GM04504 (cell line): ENCODE measurements around the gene CORO7.
"Not testable (repeated sequence)": the region's sequence is repeated elsewhere in the genome, so short reads cannot be mapped to it uniquely, and the experiment has no call there.

Experiments
- DNase-seq: peaks from one replicate; pipeline ENCODE4 v3.0.0-alpha.2; 2012; ENCODE audit warnings: low read depth

Gene CORO7

DNA sequence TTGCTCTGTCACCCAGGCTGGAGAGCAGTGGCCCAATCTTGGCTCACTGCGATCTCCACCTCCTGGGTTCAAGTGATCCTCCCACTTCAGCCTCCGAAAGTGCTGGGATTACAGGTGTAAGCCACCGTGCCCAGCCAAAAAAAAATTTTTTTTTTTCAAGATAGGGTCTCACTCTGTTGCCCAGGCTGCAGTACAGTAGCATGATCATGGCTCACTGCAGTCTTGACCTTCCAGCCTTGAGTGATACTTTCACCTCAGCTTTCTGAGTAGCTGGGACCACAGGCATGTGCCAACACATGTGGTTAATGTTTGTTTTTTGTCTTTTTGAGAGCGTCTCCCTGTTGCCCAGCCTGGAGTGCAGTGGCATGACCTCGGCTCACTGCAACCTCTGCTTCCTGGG is 63.6 kb downstream of the CORO7 start:
- no peak for DNase-seq

DNA sequence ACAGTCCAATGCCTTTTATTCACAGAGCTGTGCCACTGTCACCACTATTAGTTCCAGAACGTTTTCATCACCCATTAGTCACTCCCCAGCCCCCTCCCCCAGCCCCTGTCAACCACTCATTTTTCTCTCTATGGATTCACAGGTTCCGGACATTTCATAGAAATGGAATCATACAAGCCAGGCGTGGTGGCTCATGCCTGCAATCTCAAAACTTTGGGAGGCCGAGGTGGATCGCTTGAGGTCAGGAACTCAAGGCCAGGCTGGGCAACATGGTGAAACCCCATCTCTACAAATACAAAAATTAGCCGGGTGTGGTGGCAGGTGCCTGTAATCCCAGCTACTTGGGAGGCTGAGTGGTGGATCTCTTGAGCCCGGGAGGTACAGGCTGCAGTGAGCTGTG is 64.5 kb downstream of the CORO7 start:
- DNase-seq = no peak

DNA sequence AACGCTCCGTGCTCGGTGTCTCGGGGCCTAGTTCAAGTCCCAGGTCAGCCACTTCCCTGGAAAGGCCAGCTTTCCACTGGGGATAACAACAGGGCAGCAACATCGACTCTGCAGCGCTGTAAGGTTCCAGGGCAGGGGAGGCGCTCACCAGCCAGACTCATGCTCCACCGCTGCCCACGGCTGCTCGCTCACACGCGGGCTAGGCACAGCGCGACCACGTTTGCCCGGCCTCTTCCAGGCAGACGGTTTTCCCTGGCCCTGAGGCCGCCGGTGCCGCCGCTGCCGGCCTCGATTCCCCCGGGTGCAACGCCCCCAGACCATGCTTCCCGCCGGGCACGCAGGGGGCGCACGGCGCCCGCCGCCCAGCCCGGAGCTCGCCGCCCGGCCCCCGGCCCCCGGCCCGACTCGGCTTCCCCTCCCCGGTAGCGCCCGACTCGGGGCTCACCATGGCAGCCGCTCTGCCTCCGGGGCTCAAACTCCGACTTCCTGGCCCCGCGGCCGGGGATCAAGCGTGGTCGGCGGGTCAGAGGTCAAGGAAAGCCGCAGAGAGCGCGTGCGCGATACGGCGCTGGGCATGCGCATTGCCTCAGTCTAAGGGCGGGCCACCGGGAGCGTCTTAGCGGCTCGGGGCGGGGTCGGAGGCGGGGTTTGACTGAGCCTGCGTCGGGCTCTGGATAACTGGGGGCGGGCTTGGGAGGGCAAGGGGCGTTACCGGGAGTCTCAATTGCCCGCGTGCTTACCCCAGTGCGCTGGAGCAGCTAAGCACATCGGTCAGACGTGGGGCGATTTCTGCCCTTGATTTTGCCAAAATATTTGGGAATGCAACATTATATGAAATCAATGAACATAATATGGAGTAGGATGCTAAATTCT is 65.4 kb downstream of the CORO7 start, which contains the start of gene PAM16:
TSS of gene PAM16 (minus strand) at position 535 of the 873 bp plus-strand sequence. CDS start at position 448, 87 bp downstream.
- peak; percentile 78 for DNase-seq

DNA sequence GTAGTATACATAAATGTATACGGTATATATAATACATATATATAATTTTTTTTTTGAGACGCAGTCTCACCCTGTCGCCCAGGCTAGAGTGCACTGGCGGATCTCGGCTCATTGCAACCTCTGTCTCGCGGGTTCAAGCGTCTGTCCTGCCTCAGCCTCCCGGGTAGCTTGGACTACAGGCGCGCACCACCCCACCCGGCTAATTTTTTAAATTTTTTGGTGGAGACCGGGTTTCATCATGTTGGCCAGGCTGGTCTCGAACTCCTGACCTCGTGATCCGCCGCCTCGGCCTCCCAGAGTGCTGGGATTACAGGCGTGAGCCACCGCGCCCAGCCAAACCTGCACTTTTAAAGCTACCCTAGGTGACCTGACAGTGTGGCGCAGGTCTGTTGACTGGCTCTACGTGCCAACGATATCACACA is 66.0 kb downstream of the CORO7 start:
- no peak for DNase-seq

DNA sequence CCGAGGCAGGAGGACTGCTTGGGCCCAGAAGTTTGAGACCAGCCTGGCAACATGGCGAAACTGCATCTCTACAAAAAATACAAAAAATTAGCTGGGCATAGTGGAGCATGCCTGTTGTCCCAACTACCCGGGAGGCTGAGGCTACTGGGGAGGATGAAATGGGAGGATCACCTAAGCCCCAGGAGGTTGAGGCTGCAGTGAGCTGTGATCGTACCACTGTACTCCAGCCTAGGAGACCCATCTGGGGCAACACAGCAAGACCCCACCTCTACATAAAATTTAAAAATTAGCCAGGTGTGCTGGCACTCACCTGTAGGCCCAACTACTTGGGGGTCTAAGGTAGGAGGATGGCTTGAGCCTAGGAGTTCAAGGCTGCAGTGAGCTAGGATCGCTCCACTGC is 67.1 kb downstream of the CORO7 start:
- no peak for DNase-seq

DNA sequence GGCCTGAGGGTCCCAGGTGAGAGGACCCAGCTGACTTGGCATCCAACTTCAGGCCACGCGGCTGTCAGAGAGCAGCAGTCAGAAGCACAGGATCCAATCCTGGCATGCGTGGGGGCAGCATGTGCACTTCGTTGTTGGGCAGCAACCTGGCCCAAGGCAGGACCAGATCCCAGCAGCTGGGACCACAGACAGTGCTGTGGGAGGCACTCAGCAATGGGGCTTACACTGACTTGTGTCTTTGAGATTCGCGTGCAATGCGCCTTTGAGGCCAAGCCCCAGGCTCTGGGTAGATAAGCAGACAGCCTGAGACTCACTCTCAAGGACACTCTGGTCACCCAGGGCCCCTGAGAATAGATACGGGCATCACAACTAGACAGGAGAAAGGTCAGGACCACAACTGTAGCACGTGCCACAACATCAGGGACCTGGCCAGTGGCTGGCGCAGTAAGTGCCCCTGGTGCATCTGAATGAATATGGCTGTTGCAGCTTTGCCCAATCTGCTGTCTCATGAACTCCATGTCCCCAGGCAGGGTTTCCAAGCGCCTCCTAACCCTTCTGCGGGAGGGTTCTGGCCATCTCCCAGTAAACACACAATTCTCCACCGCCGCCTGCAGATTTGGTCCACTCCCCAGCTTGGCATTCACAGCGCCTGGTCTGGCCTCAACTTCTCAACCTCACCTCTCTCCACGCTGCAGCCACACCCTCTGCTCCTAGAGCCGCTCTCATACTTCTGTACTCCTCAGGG is 68.5 kb downstream of the CORO7 start:
- no peak for DNase-seq

DNA sequence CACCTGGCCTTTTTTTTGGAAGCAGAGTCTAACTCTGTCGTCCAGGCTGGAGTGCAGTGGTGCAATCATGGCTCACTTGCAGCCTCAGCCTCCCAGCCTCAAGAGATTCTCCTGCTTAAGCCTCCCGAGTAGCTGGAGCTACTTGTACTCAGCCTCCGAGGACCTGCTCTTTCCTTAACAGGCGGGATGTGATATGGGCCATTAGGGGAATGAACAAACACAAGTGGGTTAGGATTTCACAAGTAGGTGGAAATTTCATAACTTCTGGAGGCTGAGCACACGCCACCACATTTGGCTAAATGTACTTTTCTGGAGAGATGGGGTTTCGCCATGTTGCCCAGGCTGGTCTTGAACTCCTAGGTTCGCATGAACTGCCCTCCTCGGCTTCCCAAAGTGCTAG is 69.4 kb downstream of the CORO7 start:
- DNase-seq = no peak

DNA sequence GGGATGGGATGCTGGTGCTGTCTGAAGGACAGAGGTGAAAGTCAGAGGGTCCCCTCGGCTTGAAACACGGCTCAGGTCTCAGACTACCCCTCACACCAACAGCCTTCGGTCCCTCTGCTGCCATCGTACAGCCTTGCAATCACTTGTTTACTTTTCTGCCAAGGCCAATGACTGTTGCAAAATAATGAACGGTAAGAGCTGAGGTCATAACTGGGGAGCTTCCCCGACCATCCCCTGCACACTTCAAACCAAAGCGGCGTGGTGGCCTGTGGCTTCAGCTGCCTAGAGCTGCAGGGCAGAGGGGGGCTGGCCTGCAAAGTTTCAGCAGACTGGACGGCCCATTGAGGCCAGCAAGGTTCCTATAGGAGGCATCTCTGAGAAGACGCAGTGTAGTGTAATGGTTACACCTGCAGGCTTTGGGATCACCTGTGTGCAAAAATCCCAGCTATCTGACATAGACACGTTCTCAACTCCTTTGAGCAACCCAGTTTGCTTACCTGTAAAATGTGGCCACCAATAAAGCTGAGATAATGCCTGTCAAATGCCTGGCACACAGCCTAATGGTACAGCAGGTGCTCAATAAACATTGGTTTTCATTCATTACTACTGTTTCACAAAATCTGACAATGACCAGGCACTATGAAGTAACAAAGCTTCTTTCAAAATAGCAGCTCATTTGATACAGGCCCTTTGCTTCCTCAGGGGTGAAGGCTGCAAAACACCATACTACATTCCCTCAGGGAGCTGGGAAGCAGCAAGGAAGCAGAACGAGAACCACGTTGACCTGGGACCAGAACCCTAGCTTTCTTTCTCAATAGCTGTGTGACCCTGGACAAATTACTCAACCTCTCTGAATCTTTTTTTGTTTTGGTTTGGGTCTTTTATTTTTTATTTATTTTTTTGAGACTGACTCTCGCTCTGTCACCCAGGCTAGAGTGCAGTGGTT is 70.3 kb downstream of the CORO7 start:
- no peak for DNase-seq

DNA sequence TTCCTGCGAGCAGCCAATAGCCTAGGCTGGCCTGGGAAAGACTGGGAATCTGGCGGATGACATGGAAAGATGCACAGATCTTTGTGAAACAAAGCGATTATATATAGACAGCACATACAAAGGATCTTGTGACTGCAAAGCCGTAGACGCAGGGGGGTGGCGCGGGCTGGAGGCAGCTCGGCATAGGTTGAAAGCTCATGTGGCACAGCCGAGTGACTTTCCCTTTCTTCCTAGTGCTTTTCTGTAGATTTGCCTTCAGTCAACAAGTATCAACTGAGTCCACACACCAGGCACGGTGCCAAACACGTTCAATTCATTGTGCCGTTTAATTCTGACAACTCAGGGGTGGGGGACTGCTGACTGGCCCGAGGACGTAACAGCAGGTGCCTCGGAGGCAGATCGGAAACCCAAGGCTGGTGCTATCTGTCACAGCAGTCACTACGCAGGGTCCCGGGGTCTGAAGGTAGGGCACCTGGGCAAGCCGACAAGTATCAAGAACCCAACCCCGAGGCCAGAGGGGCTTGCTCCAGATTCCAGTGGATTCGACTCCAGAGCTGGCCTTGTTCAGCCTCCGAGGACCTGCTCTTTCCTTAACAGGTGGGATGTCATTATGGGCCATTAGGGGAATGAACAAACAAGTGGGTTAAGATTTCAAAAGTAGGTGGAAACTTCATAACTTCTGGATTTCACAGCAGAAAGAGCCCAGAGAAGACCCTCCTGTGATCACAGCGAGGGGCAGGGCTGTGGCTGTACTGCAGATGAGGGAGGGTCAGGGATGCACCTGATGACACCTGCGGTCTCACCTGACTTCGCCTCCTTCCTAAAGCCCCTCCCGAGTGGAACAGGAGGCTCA is 71.2 kb downstream of the CORO7 start:
- no peak for DNase-seq

DNA sequence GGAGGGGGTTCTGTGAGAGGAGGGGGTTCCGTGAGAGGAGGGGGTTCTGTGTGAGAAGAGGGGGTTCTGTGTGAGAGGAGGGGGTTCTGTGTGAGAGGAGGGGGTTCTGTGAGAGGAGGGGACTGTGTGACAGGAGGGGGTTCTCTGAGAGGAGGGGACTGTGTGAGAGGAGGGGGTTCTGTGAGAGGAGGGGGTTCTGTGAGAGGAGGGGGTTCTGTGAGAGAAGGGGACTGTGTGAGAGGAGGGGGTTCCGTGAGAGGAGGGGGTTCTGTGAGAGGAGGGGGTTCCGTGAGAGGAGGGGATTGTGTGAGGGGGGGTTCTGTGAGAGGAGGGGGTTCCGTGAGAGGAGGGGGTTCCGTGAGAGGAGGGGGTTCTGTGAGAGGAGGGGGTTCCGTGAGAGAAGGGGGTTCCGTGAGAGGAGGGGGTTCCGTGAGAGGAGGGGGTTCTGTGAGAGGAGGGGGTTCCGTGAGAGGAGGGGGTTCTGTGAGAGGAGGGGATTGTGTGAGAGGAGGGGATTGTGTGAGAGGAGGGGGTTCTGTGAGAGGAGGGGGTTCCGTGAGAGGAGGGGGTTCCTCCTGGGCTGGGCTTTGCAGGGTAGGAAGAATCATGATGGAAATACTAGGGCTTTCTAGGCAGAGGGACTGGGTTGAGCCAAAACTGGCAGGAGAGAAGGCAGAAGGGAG is 72.0 kb downstream of the CORO7 start:
- not testable (repeated sequence) for DNase-seq

DNA sequence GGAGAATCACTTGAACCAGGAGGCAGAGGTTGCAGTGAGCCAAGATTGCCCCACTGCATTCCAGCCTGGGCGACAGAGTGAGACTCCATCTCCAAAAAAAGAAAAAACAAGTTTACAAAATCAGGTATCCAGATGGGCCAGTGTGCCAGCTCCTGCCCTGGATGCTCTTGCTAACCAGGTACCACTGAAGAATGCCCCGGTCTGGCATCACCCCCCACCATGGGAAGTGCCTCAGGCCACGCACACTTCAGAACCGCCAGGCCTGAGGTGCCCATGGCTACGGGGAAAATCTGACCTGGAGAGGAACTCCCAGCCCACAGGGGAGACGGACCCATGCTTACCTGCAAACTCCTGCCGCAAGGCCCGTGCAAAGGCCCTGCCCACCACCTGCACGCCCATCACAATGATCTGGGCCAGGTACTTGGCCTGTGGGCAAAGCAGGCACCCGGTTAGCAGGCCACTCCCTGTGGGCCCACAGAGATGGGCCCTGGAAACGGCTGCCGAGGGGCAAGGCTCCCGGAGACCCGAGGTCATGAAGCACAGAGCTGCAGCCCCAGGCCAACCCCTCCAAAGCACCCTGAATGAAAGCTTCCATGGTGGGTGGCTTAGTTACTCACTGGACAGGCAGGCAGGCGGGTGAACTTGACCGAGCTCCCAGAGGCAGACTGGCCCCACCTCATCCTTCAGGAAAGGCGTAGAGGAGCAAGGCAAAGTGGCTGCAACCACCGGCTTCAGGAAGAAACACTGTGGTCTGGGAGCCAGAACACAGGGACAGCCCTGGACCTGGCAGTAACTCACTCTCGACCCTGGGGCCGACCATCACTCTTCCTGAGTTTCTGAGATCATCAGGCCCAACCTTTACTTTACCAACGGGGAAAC is 73.3 kb downstream of the CORO7 start:
- DNase-seq = no peak

DNA sequence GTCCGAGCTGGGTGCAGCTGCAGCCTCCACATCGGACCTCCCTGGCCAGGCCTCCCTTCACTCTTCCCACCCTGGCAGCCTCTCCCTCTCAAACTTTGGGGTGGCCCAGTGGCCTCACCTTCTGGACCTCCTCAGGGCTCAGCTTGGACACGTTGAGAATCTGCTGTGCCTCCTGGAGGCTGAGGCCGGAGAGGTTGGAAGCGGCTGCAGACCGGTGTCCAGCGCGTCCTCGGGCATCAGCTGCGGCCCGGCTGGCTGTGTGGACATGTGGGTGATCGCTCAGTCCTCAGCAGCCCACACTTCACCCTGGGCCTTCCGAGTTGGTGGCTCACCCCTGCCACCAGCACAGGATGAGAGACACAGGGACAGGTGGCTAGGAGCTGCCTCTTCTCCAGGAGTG is 75.1 kb downstream of the CORO7 start:
- DNase-seq = no peak

DNA sequence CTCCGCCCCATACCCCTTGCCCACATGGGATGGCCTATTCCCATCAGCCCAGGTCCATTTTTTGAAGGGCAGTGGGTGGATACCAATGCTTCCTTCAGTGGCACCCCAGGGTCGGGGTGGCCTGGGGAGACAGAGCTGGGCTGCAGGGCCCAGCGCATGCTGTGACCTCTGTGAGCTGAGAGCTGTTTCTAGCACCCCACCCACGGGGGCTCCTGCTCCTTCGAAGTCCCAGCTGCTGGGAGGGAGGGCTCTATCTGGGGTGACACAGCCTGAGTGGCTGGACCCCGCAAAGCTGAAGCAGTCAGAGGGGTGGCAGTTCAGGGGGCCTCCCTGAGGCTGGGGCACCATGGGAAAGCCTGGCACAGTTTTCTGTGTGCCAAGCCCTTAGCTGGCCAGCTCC is 76.0 kb downstream of the CORO7 start:
- DNase-seq = no peak

DNA sequence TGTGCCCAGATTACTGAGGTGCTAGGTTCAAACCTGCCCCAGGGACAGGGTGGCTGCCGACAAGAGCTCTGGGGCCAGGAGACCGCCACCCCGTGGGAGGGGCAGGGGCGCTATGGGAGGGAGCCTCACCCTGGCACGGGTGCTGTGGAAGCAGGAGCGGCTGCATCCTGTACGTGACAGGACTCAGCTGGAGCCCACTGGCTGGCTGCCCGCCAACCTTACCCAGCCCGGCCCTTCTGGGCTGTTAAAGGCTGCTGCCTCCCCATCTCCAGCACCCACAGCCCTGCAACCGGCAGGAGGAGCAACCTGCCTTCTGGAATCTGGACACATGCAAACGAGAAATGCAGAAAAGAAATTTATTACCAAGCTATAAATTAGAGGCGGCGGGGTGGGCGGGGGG is 76.5 kb downstream of the CORO7 start:
- no peak for DNase-seq

DNA sequence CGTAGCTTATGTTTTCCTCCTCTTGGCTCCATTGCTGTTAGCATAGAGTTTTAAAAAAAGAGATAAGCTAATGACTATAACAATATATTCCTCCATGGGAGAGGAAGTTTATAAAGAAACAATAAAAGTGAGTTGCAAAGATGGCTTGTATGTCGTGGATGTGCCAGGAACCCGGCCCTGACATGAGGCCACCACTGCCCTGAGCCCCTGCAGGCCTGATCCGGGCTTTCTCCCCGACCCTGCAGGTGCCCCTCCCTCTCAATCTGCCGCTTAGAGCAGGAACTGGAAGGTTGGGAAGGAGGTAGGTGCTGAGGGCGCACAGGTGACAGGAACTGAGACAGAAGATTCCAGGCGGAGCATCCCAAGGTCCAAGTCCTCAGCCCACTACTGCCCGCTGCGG is 76.9 kb downstream of the CORO7 start:
- no peak for DNase-seq

DNA sequence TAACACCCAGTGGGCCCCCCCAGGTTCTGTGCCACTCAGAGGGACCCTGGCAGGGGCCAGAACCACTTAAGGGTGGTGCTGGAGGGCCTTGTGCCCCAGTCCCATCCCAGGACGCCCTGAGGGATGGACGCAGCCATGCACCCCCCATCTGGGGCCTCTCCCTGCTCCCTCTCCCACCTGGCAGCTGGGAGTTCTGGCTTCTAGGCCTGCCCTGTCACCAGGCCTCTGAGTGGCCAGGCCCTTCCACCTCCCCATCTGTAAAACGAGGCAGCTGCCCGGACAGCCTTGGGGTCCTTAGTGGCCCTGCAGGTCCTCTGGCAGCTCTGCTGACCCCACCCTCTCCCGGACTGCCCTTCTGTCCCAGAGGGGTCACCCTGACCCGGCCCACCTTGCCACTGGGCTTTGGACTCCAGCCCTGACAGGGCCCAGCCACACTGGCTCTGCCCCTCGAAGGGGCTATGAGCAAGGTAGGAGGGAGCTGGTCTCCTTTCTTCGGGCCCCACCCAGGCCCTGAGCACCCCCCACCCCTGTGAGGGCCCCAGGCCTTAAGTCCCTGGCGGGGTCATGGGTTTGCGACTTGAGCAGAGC is 77.6 kb downstream of the CORO7 start:
- no peak for DNase-seq

DNA sequence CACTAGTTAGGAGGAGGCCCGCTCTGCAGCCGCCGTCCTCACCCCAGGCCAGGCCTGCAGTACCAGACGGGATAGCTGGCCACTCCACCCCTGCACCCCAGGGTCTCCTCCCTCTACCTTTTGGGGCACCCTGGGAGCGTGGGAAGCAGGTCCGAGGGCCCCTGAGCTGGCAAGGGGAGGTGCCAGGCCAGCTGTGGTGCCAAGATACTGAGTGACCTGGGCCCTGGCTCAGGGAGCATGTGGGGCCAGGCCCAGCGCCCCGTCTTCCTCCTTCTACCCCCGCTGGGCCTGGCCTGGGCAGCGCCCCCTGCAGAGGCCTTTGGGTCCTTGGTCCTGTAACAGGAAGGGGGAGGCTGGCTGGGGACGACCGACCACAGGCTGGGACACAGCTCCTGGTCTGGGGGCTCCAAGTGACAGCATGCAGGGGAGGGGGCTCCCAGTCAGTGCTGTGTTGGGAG is 78.2 kb downstream of the CORO7 start:
- no peak for DNase-seq

DNA sequence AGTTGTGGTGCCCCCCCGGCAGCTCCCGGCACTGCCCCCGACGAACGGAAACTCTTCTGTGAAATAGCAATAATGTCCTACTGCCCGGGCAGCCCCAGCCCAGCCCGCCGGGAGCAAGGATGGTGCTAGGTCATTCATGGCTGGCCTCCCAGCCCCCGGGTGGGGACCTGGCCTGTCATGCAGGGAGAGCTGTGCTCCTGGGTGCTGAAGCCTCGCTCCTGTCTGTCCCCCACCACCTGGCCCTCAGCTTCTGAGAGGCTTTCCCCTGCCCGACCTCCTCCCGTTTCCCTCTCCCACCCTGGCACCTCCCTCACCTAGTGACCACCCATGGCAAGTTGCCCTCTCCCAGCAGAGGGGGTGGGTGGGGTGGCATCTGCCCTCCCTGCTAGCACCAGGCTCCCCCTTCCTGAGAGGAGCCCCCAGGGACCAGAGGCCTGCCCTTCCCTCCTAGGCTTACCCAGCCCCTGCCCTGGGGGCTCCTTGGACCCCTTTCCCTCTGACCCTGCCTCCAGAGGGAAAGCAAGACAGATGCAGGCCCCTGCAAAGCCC is 78.8 kb downstream of the CORO7 start:
- DNase-seq = no peak
